GM23338 (cell line): Measurements from ENCODE around the gene PARP8.

Source experiments
- CREB1 ChIP-seq: fragments of 250-450 bp; sonication (Bioruptor Pico); IDR thresholded peaks from 2 replicates; pipeline ENCODE4 v1.5.0; 2020; ENCODE audit warnings: low read depth, mild to moderate bottlenecking, moderate library complexity
- EZH2 ChIP-seq: fragments of 200-600 bp; sonication (generic); IDR thresholded peaks from one replicate; pipeline ENCODE4 v1.8.0; 2017; ENCODE audit warnings: antibody characterized with exemption, mild to moderate bottlenecking, low read depth; ENCODE audit not compliant: unreplicated experiment
- EZH2phosphoT487 ChIP-seq: fragments of 200-600 bp; sonication (generic); IDR thresholded peaks from one replicate; pipeline ENCODE4 v1.8.1; 2018; ENCODE audit warnings: antibody characterized with exemption; ENCODE audit not compliant: unreplicated experiment
- JUNB ChIP-seq: IDR thresholded peaks from one replicate; pipeline ENCODE4 v1.6.1; 2016; ENCODE audit warnings: antibody characterized with exemption; ENCODE audit not compliant: unreplicated experiment
- POLR2AphosphoS5 ChIP-seq: IDR thresholded peaks from 2 replicates; pipeline ENCODE4 v1.6.1; 2016; ENCODE audit warnings: antibody characterized with exemption, low read depth
- REST ChIP-seq: IDR thresholded peaks from one replicate; pipeline ENCODE4 v1.6.1; 2018; ENCODE audit warnings: antibody characterized with exemption; ENCODE audit not compliant: unreplicated experiment
- STAT1 ChIP-seq: IDR thresholded peaks from one replicate; pipeline ENCODE4 v1.6.1; 2016; ENCODE audit warnings: antibody characterized with exemption; ENCODE audit not compliant: unreplicated experiment
- TF ChIP-seq, protein P1 (sequence below), 2 experiments: fragments of 200-600 bp in 1 of 2; sonication (generic) in 1 of 2; conservative IDR thresholded peaks; 2 replicates each; pipeline versions ENCODE4 v1.5.1 to v1.6.1; 2016 to 2017; ENCODE audit warnings: antibody characterized with exemption in 2 of 2, low read depth in 2 of 2, mild to moderate bottlenecking in 2 of 2, moderate library complexity in 1 of 2
- TF ChIP-seq, protein P2 (sequence below): fragments of 250-450 bp; sonication (Bioruptor Pico); IDR thresholded peaks from 2 replicates; pipeline ENCODE4 v1.5.0; 2020; ENCODE audit warnings: mild to moderate bottlenecking, moderate library complexity

- TF ChIP-seq, protein P1, sequence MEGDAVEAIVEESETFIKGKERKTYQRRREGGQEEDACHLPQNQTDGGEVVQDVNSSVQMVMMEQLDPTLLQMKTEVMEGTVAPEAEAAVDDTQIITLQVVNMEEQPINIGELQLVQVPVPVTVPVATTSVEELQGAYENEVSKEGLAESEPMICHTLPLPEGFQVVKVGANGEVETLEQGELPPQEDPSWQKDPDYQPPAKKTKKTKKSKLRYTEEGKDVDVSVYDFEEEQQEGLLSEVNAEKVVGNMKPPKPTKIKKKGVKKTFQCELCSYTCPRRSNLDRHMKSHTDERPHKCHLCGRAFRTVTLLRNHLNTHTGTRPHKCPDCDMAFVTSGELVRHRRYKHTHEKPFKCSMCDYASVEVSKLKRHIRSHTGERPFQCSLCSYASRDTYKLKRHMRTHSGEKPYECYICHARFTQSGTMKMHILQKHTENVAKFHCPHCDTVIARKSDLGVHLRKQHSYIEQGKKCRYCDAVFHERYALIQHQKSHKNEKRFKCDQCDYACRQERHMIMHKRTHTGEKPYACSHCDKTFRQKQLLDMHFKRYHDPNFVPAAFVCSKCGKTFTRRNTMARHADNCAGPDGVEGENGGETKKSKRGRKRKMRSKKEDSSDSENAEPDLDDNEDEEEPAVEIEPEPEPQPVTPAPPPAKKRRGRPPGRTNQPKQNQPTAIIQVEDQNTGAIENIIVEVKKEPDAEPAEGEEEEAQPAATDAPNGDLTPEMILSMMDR (conservative IDR thresholded peaks at IDR 0.05; ENCODE audit: low read depth in 2 of 2), result no peak
- no peak for TF ChIP-seq EZH2
- no peak for TF ChIP-seq REST
- TF ChIP-seq POLR2AphosphoS5, result no peak
- TF ChIP-seq JUNB, result no peak
- no peak for TF ChIP-seq EZH2phosphoT487
- TF ChIP-seq, protein P2, sequence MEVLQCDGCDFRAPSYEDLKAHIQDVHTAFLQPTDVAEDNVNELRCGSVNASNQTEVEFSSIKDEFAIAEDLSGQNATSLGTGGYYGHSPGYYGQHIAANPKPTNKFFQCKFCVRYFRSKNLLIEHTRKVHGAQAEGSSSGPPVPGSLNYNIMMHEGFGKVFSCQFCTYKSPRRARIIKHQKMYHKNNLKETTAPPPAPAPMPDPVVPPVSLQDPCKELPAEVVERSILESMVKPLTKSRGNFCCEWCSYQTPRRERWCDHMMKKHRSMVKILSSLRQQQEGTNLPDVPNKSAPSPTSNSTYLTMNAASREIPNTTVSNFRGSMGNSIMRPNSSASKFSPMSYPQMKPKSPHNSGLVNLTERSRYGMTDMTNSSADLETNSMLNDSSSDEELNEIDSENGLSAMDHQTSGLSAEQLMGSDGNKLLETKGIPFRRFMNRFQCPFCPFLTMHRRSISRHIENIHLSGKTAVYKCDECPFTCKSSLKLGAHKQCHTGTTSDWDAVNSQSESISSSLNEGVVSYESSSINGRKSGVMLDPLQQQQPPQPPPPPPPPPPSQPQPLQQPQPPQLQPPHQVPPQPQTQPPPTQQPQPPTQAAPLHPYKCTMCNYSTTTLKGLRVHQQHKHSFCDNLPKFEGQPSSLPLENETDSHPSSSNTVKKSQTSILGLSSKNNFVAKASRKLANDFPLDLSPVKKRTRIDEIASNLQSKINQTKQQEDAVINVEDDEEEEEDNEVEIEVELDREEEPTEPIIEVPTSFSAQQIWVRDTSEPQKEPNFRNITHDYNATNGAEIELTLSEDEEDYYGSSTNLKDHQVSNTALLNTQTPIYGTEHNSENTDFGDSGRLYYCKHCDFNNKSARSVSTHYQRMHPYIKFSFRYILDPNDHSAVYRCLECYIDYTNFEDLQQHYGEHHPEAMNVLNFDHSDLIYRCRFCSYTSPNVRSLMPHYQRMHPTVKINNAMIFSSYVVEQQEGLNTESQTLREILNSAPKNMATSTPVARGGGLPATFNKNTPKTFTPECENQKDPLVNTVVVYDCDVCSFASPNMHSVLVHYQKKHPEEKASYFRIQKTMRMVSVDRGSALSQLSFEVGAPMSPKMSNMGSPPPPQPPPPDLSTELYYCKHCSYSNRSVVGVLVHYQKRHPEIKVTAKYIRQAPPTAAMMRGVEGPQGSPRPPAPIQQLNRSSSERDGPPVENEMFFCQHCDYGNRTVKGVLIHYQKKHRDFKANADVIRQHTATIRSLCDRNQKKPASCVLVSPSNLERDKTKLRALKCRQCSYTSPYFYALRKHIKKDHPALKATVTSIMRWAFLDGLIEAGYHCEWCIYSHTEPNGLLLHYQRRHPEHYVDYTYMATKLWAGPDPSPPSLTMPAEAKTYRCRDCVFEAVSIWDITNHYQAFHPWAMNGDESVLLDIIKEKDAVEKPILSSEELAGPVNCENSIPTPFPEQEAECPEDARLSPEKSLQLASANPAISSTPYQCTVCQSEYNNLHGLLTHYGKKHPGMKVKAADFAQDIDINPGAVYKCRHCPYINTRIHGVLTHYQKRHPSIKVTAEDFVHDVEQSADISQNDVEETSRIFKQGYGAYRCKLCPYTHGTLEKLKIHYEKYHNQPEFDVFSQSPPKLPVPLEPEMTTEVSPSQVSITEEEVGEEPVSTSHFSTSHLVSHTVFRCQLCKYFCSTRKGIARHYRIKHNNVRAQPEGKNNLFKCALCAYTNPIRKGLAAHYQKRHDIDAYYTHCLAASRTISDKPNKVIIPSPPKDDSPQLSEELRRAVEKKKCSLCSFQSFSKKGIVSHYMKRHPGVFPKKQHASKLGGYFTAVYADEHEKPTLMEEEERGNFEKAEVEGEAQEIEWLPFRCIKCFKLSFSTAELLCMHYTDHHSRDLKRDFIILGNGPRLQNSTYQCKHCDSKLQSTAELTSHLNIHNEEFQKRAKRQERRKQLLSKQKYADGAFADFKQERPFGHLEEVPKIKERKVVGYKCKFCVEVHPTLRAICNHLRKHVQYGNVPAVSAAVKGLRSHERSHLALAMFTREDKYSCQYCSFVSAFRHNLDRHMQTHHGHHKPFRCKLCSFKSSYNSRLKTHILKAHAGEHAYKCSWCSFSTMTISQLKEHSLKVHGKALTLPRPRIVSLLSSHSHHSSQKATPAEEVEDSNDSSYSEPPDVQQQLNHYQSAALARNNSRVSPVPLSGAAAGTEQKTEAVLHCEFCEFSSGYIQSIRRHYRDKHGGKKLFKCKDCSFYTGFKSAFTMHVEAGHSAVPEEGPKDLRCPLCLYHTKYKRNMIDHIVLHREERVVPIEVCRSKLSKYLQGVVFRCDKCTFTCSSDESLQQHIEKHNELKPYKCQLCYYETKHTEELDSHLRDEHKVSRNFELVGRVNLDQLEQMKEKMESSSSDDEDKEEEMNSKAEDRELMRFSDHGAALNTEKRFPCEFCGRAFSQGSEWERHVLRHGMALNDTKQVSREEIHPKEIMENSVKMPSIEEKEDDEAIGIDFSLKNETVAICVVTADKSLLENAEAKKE (CRISPR knock-in tag), result no peak
- TF ChIP-seq CREB1 (CRISPR knock-in tag), result no peak
- TF ChIP-seq STAT1, result no peak
These were observed 36.9 kb downstream of the PARP8 start for GRCh38 chr5:50703367-50703666.
